Measurements from ENCODE around the gene TMEM63C. TPM values are rescaled to one million over a fixed set of nuclear protein-coding genes. Genes with fewer than 3 reads are reported as not detected.

The TMEM63C gene
- total and polyA plus RNA-seq, 2 experiments from 2014 or later: 4.9 to 9.7 TPM

- Histone ChIP-seq H3K9me3 (ENCODE audit: low read depth) (no peaks in the 10 kb centered on the region), H3K36me3 (replicated peaks; ENCODE audit: insufficient read depth, low read depth) (no peaks in the 10 kb centered on the region), H3K4me2 (no peak overlapping the region), H4K20me1 (ENCODE audit: insufficient read depth, poor library complexity, severe bottlenecking) (no peaks in the 10 kb centered on the region), H2AFZ (no peak overlapping the region), H3K4me1 (ENCODE audit: insufficient read depth) (no peaks in the 10 kb centered on the region), H3K79me2 (no peaks in the 10 kb centered on the region), H3K9me2 (replicated peaks; ENCODE audit: insufficient read depth) (no peaks in the 10 kb centered on the region), H3K27me3 (no peaks in the 10 kb centered on the region), H3K27ac (no peak overlapping the region), H3K4me3 (no peak overlapping the region)
- WGBS (ENCODE audit: low lambda C conversion rate, missing lambda C conversion rate): 86% methylated on average over 3 of the region's 3 CpGs
- DNase-seq (ENCODE audit: low spot score): no peak
- TF ChIP-seq EZH2 (IDR thresholded peaks at IDR 0.05; ENCODE audit: borderline replicate concordance) (no peak), CTCF (IDR thresholded peaks at IDR 0.05; ENCODE audit: poor library complexity) (no peak), EZH2phosphoT487 (IDR thresholded peaks at IDR 0.05; ENCODE audit: low read depth, severe bottlenecking, unreplicated experiment) (no peak)
These were observed 5.8 kb upstream of the TMEM63C start for GRCh38 chr14:77175843-77176242.

GRCh38 chr14:77177702-77178101, 3.9 kb upstream of the TMEM63C start:
- Histone ChIP-seq H3K4me1 (ENCODE audit: insufficient read depth) (peaks cover 7% of the 10 kb centered on the region), H3K36me3 (replicated peaks; ENCODE audit: insufficient read depth, low read depth) (no peaks in the 10 kb centered on the region), H3K4me3 (no peak overlapping the region), H4K20me1 (ENCODE audit: insufficient read depth, poor library complexity, severe bottlenecking) (no peaks in the 10 kb centered on the region), H3K27me3 (no peaks in the 10 kb centered on the region), H3K4me2 (no peak overlapping the region), H3K9me2 (replicated peaks; ENCODE audit: insufficient read depth) (no peaks in the 10 kb centered on the region), H2AFZ (no peak overlapping the region), H3K79me2 (no peaks in the 10 kb centered on the region), H3K9me3 (ENCODE audit: low read depth) (no peaks in the 10 kb centered on the region), H3K27ac (no peak overlapping the region)
- TF ChIP-seq EZH2 (IDR thresholded peaks at IDR 0.05; ENCODE audit: borderline replicate concordance) (no peak), CTCF (IDR thresholded peaks at IDR 0.05; ENCODE audit: poor library complexity) (no peak), EZH2phosphoT487 (IDR thresholded peaks at IDR 0.05; ENCODE audit: low read depth, severe bottlenecking, unreplicated experiment) (no peak)
- no peak for DNase-seq (ENCODE audit: low spot score)
- 25% methylated on average over 1 of the region's 1 CpG for WGBS (ENCODE audit: low lambda C conversion rate, missing lambda C conversion rate)

GRCh38 chr14:77178656-77179055, 2.9 kb upstream of the TMEM63C start:
- H3K4me2 ChIP-seq: no peak overlapping the region
- no peak overlapping the region for H2AFZ ChIP-seq
- H3K27me3 ChIP-seq: no peaks in the 10 kb centered on the region
- no peaks in the 10 kb centered on the region for H3K36me3 ChIP-seq (replicated peaks; ENCODE audit: insufficient read depth, low read depth)
- no peaks in the 10 kb centered on the region for H3K9me3 ChIP-seq (ENCODE audit: low read depth)
- no peak overlapping the region for H3K27ac ChIP-seq
- peaks cover 7% of the 10 kb centered on the region for H3K4me1 ChIP-seq (ENCODE audit: insufficient read depth)
- WGBS (ENCODE audit: low lambda C conversion rate, missing lambda C conversion rate): 62% methylated on average over 3 of the region's 3 CpGs
- H3K79me2 ChIP-seq: no peaks in the 10 kb centered on the region
- H3K4me3 ChIP-seq: no peak overlapping the region
- TF ChIP-seq CTCF (IDR thresholded peaks at IDR 0.05; ENCODE audit: poor library complexity) (no peak), EZH2phosphoT487 (IDR thresholded peaks at IDR 0.05; ENCODE audit: low read depth, severe bottlenecking, unreplicated experiment) (no peak), EZH2 (IDR thresholded peaks at IDR 0.05; ENCODE audit: borderline replicate concordance) (no peak)
- DNase-seq (ENCODE audit: low spot score): no peak
- H3K9me2 ChIP-seq (replicated peaks; ENCODE audit: insufficient read depth): no peaks in the 10 kb centered on the region
- H4K20me1 ChIP-seq (ENCODE audit: insufficient read depth, poor library complexity, severe bottlenecking): no peaks in the 10 kb centered on the region

All from hepatocyte (in vitro differentiated cells).